Measurements from ENCODE around the gene MSH5.

MSH5 gene

GRCh38 chr6:31718265-31718664, 21.5 kb upstream of the MSH5 start:
- Histone ChIP-seq H3K4me3 (ENCODE audit: low read length) (no peak overlapping the region), H3K4me1 (ENCODE audit: insufficient read depth, low read length) (peaks cover 13% of the 10 kb centered on the region), H2AFZ (ENCODE audit: low read depth, low read length) (no peak overlapping the region)

DNA sequence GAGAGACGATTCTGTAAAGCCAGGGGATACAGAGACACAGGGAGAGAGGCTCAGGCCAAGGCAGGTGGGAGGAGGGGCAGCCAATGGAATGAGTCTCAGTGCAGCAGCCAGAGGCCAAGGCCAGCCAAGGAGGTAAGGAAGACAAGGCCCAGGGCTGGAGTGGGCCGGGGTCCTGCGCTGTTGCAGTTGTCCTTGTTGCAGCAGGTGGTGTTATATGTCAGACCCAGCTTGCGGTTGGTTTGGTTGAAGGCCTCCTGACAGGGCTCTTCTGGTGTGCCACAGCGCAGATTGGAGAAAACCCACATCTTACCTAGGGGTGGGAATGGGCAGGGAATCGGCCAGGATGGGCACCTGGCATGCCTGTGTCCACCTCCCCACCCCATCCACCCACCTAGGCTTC, 20.8 kb upstream of the MSH5 start:
- Histone ChIP-seq H2AFZ (ENCODE audit: low read depth, low read length) (no peak overlapping the region), H3K27me3 (ENCODE audit: insufficient read depth, low read length) (no peaks in the 10 kb centered on the region), H3K4me1 (ENCODE audit: insufficient read depth, low read length) (peaks cover 5% of the 10 kb centered on the region), H3K4me3 (ENCODE audit: low read length) (no peak overlapping the region), H3K9me3 (ENCODE audit: low read length) (no peaks in the 10 kb centered on the region), H3K36me3 (ENCODE audit: insufficient read depth, low read length) (no peaks in the 10 kb centered on the region)

More at GRCh38 chr6:31718265-31718664, 21.5 kb upstream of the MSH5 start:
- Histone ChIP-seq H3K27me3 (ENCODE audit: insufficient read depth, low read length) (no peaks in the 10 kb centered on the region), H3K36me3 (ENCODE audit: insufficient read depth, low read length) (no peaks in the 10 kb centered on the region), H3K9me3 (ENCODE audit: low read length) (no peaks in the 10 kb centered on the region)

DNA sequence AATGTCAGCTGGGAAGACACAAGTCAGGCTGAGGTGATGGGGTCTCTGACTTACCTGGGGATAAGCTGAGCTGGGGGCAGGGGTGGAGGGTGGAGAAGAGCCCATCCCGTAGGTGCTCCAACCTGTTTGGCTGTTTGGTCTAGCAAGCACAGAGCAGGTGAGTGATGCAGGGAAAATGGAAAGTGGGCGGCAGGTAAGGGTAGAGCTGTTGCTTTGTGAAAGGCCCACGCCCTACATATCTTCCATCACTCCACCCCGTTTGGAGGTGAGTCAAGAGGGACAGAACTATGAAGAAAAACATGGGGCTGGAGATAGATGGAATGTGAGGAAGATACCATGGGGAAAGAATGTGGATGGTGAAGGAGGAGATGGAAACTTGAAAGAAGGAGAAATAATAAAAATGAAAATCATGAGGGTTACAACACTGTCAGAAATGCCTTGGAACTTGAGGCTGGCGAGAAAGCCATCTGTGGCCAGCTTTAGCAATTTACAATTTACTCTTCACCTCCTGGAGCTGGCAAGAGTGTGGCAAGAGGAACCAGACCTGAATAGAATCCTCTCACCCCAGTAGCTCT, 19.5 kb upstream of the MSH5 start:
- H3K4me1 ChIP-seq (ENCODE audit: insufficient read depth, low read length), result no peaks in the 10 kb centered on the region
- no peaks in the 10 kb centered on the region for H3K9me3 ChIP-seq (ENCODE audit: low read length)
- H3K36me3 ChIP-seq (ENCODE audit: insufficient read depth, low read length), result peaks cover 3% of the 10 kb centered on the region
- no peaks in the 10 kb centered on the region for H3K27me3 ChIP-seq (ENCODE audit: insufficient read depth, low read length)
- no peak overlapping the region for H2AFZ ChIP-seq (ENCODE audit: low read depth, low read length)
- H3K4me3 ChIP-seq (ENCODE audit: low read length), result no peak overlapping the region

DNA sequence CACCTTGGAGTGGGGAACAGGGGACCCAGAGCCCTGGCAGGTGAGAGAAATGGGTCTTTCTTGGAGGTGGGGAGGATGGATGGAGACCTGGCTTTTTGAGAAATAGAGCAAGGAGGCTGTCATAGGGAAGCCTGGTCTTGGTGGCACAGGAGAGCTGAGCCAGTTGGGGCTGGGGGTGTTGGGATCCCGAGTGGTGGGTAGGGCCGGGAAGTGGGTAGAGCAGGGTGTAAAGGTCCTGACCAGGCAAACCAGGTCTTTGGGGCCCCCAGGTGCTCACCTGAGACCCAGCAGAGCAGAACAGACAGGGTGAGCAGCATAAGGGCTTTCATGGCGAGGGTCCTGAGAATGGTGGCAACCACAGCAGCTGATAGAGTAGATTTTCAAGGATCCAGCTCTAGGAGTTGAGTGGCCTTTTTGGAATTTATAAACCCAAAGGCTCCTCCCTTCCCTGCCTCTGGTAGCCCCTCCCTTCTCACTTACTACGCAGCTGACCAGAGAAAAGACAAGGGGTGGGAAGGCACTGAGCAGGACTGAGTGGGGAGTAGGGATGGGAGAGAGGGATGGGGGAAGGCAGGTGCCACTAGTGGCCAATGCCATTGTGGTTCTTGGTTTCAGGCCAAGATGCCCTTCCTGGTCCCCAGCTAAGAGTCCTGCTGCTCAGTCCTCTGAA, 18.3 kb upstream of the MSH5 start, which contains the start of gene LY6G6C:
LY6G6C (minus strand) TSS at position 396 of the 670 bp plus-strand sequence; CDS start at position 329, 67 bp downstream.
- H2AFZ ChIP-seq (ENCODE audit: low read depth, low read length), result no peak within 1 kb of the TSS
- H3K9me3 ChIP-seq (ENCODE audit: low read length), result no peaks in the 10 kb centered on the region
- H3K27me3 ChIP-seq (ENCODE audit: insufficient read depth, low read length), result no peaks in the 10 kb centered on the region

DNA sequence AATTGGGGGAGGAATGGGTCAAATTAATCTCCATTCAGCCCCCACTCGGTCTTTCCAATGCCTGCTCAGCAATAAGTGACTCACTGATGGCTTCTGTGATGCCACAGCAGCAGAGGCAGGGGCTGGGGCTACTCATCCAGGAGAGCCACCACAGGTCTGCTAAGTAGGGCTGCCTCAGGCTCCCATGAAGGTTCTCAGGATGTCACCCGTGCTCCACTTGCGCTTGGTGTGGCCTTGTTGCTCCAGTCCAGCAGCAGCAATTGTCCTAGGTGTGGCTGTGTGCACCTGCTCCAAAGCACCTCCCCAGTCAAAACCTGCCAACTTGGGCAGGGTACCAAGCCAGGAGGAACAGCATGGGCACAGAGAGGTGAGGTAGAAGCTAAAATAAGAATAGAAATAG, 17.6 kb upstream of the MSH5 start:
- Histone ChIP-seq H3K4me3 (ENCODE audit: low read length) (no peak overlapping the region), H3K36me3 (ENCODE audit: insufficient read depth, low read length) (peaks cover 19% of the 10 kb centered on the region)

More for the DNA sequence above, 18.3 kb upstream of the MSH5 start, which contains the start of gene LY6G6C:
- H3K36me3 ChIP-seq (ENCODE audit: insufficient read depth, low read length), result peaks cover 12% of the 10 kb centered on the region
- H3K4me3 ChIP-seq (ENCODE audit: low read length), result no peak within 1 kb of the TSS
- no peaks in the 10 kb centered on the region for H3K4me1 ChIP-seq (ENCODE audit: insufficient read depth, low read length)

GRCh38 chr6:31723245-31723979, 16.4 kb upstream of the MSH5 start, which contains the start of gene MPIG6B:
Gene MPIG6B (plus strand): TSS chr6:31723373. CDS start chr6:31723384, 11 bp downstream.
- Histone ChIP-seq H3K27me3 (ENCODE audit: insufficient read depth, low read length) (no peaks in the 10 kb centered on the region), H3K36me3 (ENCODE audit: insufficient read depth, low read length) (peaks cover 31% of the 10 kb centered on the region), H3K4me1 (ENCODE audit: insufficient read depth, low read length) (no peaks in the 10 kb centered on the region), H3K4me3 (ENCODE audit: low read length) (no peak within 1 kb of the TSS), H3K9me3 (ENCODE audit: low read length) (no peaks in the 10 kb centered on the region), H2AFZ (ENCODE audit: low read depth, low read length) (no peak within 1 kb of the TSS)

More for the DNA sequence above, 17.6 kb upstream of the MSH5 start:
- no peak overlapping the region for H2AFZ ChIP-seq (ENCODE audit: low read depth, low read length)
- H3K9me3 ChIP-seq (ENCODE audit: low read length), result no peaks in the 10 kb centered on the region
- no peaks in the 10 kb centered on the region for H3K4me1 ChIP-seq (ENCODE audit: insufficient read depth, low read length)
- H3K27me3 ChIP-seq (ENCODE audit: insufficient read depth, low read length), result no peaks in the 10 kb centered on the region

DNA sequence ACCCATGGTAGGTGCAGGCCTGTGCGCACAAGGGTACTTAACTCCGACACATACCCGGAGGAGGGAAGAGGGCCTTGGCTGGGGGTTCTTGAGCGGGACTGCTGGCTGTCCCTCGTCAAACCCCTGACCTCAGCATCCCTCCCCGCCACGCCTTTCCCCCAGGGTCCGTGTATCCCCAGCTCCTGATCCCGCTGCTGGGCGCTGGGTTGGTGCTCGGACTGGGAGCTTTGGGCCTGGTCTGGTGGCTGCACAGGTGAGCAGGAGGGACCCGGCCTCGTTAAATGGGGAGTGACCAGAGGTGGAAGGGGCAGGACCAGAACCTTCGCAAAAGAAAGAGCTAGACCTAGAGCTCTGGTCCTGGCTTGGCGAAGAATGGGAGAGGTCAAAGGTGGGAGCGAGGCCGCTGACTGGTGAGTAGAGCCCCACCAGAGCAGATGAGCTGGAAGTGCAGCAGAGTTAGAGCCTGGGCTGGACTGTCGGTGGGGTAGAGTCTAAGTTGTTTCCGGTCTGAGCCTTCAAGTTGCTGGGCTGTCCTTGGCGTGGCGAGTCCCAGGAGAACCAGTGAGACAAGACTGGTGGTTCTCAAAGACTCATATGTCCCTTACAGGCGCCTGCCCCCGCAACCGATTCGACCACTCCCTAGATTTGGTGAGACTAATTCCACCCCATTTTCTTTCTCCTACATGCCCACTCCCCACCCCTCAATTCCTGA, 15.7 kb upstream of the MSH5 start:
- H3K4me1 ChIP-seq (ENCODE audit: insufficient read depth, low read length), result peaks cover 7% of the 10 kb centered on the region
- H3K27me3 ChIP-seq (ENCODE audit: insufficient read depth, low read length), result no peaks in the 10 kb centered on the region
- no peak overlapping the region for H2AFZ ChIP-seq (ENCODE audit: low read depth, low read length)
- H3K9me3 ChIP-seq (ENCODE audit: low read length), result no peaks in the 10 kb centered on the region
- no peak overlapping the region for H3K4me3 ChIP-seq (ENCODE audit: low read length)
- peaks cover 33% of the 10 kb centered on the region for H3K36me3 ChIP-seq (ENCODE audit: insufficient read depth, low read length)

DNA sequence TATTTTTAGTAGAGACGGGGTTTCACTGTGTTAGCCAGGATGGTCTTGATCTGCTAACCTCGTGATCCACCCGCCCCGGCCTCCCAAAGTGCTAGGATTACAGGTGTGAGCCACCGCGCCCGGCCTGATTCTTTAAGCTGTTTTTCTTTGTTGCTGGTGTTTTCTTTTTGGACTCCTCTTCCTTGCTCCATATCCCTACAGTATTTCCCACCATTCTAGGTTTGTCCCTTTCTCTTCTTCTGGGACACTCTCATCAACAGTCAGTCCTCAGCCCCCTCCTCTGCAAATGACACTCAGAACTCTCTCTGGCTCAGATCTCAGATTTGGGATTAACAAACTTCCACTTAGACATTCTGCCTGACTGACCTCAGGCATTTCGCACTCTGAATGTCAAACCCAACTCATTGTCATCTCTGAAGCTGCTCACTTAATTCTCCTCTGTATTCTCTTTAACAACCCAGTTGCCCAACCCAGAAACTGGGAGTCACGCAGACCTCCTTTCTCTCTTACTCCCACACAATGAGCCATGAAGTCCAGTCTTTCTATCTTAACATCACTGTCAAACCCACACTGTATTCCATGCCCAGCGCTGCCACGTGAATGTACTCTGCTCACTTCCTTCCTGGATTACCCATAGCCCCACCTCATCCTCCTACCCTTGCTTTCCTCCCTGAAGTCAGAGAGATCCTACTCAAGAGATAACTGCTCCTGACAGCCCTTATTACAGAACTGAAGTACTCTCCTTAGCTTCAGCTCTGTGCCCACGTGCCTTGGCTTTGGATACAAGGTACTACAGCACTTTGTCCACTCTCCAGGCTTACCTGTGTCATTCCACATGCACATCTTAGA, 14.1 kb upstream of the MSH5 start:
- Histone ChIP-seq H3K36me3 (ENCODE audit: insufficient read depth, low read length) (peaks cover 35% of the 10 kb centered on the region), H3K4me3 (ENCODE audit: low read length) (no peak overlapping the region), H3K4me1 (ENCODE audit: insufficient read depth, low read length) (peaks cover 13% of the 10 kb centered on the region), H3K9me3 (ENCODE audit: low read length) (no peaks in the 10 kb centered on the region), H3K27me3 (ENCODE audit: insufficient read depth, low read length) (no peaks in the 10 kb centered on the region), H2AFZ (ENCODE audit: low read depth, low read length) (no peak overlapping the region)

DNA sequence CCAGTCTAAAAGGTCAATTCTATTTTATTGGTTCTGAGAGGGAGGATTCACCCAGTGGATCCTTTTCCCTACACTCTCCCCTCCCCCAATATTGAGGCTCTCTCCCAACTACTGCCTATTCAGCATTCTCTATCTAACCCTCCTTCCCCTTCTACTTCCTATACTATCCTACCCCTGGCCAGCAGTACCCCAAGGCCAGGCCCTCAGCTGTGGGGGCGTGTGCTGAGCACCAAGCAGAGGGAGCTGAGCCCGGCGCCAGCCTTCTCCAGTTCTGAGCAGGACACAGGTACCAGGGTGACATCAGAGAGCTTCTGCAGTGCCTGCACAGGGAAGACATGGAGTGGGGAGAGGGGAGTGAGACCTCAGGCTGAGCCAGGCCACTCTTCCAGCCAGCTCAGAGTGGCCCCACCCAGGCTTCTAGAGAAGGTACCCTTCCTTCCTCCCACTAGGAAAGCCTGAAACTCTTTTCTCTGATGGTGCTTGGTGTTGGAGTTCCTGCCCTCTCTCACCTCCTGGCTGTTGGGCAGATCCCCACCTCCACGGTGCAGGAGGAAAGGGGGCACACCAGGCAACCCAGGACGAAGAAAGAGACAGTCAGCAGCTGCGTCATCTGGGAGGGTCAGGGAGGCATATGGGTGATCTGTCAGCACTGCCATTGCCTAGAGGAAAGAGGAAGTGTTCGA, 12.6 kb upstream of the MSH5 start:
- Histone ChIP-seq H3K27me3 (ENCODE audit: insufficient read depth, low read length) (no peaks in the 10 kb centered on the region), H3K4me1 (ENCODE audit: insufficient read depth, low read length) (peaks cover 16% of the 10 kb centered on the region), H3K9me3 (ENCODE audit: low read length) (no peaks in the 10 kb centered on the region), H2AFZ (ENCODE audit: low read depth, low read length) (no peak overlapping the region), H3K4me3 (ENCODE audit: low read length) (no peak overlapping the region), H3K36me3 (ENCODE audit: insufficient read depth, low read length) (peaks cover 46% of the 10 kb centered on the region)

DNA sequence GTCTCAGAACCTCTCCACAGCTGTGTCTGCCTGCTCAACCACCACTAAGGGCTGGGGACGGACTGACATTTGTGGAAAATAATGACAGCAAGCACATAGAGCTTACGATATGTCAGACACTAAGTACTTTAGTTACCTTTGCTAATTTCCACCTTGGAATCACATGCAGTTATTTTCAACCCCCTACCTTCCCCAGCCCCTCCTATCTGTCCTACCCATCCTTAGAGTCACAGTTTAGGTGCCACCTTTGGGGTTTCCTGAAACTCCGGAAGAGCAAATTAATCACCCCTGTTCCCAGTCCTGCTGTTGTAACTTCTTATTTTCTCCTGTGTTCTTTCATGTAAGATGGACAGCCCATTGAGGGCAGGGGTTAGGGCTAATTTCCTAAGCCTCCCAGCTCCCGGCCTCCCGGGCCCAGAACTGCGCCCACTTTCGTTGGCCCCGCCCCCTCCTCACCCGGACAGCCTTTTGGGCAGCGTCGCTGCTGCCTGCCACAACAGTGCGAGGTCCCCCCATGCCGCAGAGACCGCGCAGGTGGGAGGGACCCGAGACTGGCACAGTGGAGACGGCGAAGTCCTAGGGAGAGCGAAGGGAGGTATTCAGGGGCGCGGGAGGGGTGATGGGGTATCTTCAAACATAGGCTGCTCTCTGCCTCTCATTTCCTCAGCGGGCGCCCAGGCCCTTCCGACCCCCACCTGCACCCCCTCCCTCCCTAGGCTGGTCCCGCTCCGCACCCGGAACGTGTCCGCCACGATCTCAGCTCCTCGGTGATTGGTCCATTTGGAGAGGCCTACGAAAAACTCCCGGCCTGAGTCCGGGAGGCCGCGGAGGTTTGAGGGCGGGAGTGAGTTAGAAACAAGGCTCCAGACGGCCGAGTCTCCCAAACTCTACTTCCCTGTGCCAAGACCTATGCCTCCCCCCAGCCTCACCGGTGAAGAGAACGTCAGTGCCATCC, 11.8 kb upstream of the MSH5 start:
- H3K36me3 ChIP-seq (ENCODE audit: insufficient read depth, low read length), result peaks cover 49% of the 10 kb centered on the region
- peak overlapping the region; percentile 87 for H3K4me3 ChIP-seq (ENCODE audit: low read length)
- peaks cover 16% of the 10 kb centered on the region for H3K4me1 ChIP-seq (ENCODE audit: insufficient read depth, low read length)
- H3K27me3 ChIP-seq (ENCODE audit: insufficient read depth, low read length), result no peaks in the 10 kb centered on the region
- no peaks in the 10 kb centered on the region for H3K9me3 ChIP-seq (ENCODE audit: low read length)
- no peak overlapping the region for H2AFZ ChIP-seq (ENCODE audit: low read depth, low read length)

Measured in neuron (in vitro differentiated cells).